Testis (tissue), 2 donors: Measurements from ENCODE around the gene CAV3.

Experiments
- CTCF ChIP-seq, 3 experiments: fragments of 450-650 bp in 2 of 3; fragments of 200-600 bp in 1 of 3; sonication (generic) in 1 of 3; IDR thresholded peaks; one replicate each; pipeline ENCODE4 v1.5.1; 2016 to 2019; ENCODE audit warnings: antibody characterized with exemption in 3 of 3, mild to moderate bottlenecking in 2 of 3, moderate library complexity in 1 of 3
- POLR2A ChIP-seq: fragments of 450-650 bp; IDR thresholded peaks from one replicate; pipeline ENCODE4 v1.6.1; 2017; ENCODE audit warnings: antibody characterized with exemption, mild to moderate bottlenecking, moderate library complexity

- TF ChIP-seq CTCF (IDR thresholded peaks at IDR 0.05): no peak
- TF ChIP-seq POLR2A: no peak
These were observed 28.0 kb upstream of the CAV3 start for GRCh38 chr3:8705575-8705974.
